ENCODE data around the gene BCL7A.

BCL7A gene

DNA sequence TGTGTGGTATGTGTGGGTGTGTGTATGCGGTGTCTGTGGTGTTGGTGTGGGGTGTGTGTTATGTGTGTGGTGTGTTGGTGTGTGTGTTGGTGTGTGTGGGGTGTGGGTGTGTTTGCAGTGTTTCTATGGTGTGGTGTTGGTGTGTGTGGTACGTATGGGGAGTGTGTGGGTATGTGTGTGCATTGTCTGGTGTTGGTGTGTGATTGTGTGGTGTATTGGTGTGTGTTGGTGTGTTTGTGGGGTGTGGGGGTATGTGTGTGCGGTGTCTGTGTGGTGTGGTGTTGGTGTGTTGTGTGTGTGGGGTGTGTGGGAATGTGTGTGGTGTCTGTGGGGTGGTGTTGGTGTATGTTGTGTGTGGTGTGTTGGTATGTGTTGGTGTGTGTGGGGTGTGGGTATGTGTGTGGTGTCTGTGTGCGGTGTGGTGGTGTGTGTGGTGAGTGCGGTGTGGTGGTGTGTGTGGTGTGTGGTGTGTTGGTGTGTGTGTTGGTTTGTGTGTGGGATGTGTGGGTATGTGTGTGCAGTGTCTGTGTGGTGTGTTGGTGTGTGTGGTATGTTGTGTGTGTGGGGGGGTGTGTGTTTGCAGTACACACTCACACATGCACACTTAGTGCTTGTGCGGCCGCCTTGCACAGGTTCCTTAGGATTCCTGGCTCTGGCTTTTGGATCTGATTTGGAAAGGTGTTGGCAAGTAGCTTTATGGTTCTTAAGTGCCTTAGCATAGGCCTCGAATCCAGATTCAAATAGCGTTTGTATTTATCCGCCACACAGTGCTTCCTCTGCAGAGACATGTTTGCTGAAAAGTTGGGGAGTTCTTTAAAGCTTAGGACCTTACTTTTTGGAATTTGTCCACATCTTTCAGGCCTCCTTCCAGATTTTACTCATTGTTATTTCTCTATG lies 73.3 kb downstream of the BCL7A start:
- TF ChIP-seq, protein P1, sequence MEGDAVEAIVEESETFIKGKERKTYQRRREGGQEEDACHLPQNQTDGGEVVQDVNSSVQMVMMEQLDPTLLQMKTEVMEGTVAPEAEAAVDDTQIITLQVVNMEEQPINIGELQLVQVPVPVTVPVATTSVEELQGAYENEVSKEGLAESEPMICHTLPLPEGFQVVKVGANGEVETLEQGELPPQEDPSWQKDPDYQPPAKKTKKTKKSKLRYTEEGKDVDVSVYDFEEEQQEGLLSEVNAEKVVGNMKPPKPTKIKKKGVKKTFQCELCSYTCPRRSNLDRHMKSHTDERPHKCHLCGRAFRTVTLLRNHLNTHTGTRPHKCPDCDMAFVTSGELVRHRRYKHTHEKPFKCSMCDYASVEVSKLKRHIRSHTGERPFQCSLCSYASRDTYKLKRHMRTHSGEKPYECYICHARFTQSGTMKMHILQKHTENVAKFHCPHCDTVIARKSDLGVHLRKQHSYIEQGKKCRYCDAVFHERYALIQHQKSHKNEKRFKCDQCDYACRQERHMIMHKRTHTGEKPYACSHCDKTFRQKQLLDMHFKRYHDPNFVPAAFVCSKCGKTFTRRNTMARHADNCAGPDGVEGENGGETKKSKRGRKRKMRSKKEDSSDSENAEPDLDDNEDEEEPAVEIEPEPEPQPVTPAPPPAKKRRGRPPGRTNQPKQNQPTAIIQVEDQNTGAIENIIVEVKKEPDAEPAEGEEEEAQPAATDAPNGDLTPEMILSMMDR (IDR thresholded peaks at IDR 0.05), result no peak
- TF ChIP-seq ZFX (IDR thresholded peaks at IDR 0.05; ENCODE audit: borderline replicate concordance), result no peak
- H3K27ac ChIP-seq, result peak overlapping the region; percentile 92

DNA sequence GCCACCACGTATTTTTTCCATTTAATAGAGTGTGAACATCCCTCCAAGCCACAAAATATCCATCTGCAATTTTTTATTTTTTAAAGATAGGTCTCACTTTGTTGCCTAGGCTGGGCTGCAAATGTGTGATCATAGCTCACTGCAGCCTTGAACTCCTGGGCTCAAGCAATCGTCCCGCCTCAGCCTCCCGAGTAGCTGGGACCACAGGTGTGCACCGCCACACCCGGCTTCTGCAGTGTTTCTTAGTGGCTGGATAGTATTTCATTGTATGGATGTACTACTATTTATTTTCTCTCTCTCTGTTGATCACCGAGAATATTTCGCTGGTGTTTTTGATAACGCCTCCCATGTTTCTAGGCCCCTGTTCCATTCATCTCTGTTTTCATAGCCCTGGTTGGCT lies 74.3 kb downstream of the BCL7A start:
- TF ChIP-seq ZFX (IDR thresholded peaks at IDR 0.05; ENCODE audit: borderline replicate concordance), result no peak
- TF ChIP-seq, protein P1 (IDR thresholded peaks at IDR 0.05), result no peak
- H3K27ac ChIP-seq, result peak overlapping the region; percentile 92

DNA sequence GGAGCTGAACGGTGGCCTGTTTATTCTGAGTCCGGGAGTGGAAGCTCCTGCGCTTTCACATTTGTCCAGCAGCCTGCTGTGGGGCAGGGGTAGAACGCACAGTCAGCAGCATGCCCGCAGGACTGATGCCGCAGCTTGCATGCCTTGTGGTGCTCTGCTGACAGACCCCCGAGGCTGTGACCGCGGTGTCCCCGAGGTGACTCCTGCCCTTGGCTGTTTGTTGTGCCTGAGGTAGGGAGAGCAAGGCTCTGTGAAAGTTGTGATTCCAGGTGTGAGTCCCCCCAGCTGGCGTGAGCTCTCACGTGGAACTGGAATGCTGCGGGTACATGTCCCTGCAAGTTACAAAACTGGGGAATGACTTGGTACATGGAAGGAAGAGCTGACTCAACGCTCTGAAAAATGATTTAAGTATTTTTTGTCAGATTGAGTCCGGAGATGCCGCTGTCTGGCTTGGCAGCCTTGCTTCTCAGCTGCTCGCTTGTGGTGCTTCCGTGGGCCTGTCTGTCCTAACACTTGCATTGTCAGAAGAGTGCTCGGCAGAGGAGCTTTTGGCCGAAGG lies 75.0 kb downstream of the BCL7A start:
- peak overlapping the region; percentile 92 for H3K27ac ChIP-seq
- no peak for TF ChIP-seq ZFX (IDR thresholded peaks at IDR 0.05; ENCODE audit: borderline replicate concordance)
- TF ChIP-seq, protein P1 (IDR thresholded peaks at IDR 0.05), result no peak

DNA sequence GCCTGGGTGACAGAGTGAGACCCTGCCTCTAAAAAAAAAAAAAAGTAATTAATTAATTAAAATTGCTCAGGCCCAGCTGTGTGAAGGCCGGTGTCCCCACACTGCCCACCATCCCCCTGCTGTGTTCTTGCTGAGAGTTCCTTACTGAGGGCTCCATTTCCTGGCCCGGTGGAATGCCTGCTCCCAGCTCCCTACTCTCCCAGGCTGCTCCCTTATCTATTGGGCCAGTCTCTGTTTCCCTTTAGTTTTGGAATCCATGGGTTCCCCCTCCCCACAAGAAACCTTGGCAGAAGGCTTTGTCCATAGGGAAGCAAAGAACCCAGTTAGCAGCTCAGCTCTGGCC lies 75.9 kb downstream of the BCL7A start:
- H3K27ac ChIP-seq, result peak overlapping the region; percentile 92
- TF ChIP-seq, protein P1 (IDR thresholded peaks at IDR 0.05), result no peak
- TF ChIP-seq ZFX (IDR thresholded peaks at IDR 0.05; ENCODE audit: borderline replicate concordance), result no peak

DNA sequence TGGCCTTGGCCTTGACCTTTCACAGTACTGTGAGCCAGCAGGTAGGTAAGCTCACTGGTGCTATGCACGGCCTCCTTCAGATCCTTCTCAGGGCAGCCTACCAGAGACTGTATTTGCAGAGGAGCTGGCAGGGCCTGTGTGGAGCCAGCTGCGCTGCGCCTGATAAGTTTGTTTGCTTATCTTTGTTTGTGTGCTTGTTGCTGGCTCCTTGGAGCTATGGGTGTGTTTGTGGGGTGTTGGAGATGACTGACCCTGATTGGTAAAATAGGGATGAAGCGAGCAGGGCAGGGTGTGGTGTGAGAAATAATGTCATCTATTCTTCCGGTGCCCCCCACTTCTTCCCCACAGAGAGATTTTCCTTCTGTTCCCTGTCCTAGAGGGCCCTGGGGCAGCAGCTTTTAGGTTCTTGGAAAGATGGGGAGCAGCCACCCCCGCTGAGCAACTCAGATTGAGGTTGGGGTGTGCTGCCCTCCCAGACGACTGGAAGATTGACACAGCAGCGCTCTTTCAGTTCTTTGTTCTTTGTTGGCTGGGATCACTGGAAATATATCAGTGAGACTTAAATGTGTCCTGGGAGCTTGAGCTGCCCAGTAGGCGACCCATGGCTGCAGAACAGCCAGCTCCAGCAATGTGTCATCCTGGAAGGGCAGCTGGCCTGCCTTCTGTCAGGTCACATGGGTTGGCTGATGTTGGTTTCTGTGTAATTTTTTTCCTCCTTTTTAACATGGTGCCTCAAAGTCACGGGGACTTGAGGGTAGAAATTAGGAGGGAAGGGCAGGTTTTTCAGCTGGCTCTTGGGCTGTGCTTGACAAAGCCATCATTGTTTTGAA lies 76.5 kb downstream of the BCL7A start:
- H3K27ac ChIP-seq, result peak overlapping the region; percentile 92
- no peak for TF ChIP-seq ZFX (IDR thresholded peaks at IDR 0.05; ENCODE audit: borderline replicate concordance)
- TF ChIP-seq, protein P1 (IDR thresholded peaks at IDR 0.05), result no peak

DNA sequence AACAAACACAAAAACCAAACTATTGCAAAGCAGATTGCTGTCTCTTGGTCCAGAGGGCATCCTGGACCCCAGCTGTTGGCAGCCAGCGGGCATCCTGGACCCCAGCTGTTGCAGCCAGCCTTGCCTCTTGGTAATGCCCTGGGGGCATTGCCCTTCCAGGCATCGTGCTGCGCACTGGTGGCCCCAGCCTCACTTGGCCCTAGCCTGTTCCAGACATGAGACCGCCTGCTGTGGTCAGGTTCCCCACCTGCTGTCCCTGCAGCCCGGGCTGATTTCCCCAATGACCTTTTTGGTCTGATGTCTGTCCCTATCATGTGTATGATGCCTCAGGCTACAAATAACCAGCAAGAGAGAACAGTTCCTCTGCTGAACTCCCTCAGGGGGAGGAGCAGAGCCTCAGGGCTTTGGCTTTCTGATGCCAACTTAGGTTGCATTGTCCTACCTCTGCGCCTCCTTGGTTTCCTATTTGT lies 77.6 kb downstream of the BCL7A start:
- TF ChIP-seq ZFX (IDR thresholded peaks at IDR 0.05; ENCODE audit: borderline replicate concordance), result no peak
- TF ChIP-seq, protein P1 (IDR thresholded peaks at IDR 0.05), result no peak
- H3K27ac ChIP-seq, result peak overlapping the region; percentile 92
